Retinal pigment epithelial cell (primary cell): ENCODE data around the gene KLHL36.
A peak's percentile ranks its signal among the peaks of the same experiment; 100 is the strongest.

ENCODE experiments used
- DNase-seq: peaks from one replicate; pipeline ENCODE4 v3.0.0-alpha.2; 2010; ENCODE audit warnings: low read depth
- H3K4me3 ChIP-seq: 2 replicates; pipeline ENCODE4 v1.5.1; 2011; ENCODE audit warnings: mild to moderate bottlenecking, low read length, control low read depth, moderate library complexity
- TF ChIP-seq, protein P1 (sequence below): conservative IDR thresholded peaks from 2 replicates; pipeline ENCODE4 v1.5.1; 2011; ENCODE audit warnings: low read depth, low read length, control low read depth, inconsistent platforms

KLHL36 gene

DNA sequence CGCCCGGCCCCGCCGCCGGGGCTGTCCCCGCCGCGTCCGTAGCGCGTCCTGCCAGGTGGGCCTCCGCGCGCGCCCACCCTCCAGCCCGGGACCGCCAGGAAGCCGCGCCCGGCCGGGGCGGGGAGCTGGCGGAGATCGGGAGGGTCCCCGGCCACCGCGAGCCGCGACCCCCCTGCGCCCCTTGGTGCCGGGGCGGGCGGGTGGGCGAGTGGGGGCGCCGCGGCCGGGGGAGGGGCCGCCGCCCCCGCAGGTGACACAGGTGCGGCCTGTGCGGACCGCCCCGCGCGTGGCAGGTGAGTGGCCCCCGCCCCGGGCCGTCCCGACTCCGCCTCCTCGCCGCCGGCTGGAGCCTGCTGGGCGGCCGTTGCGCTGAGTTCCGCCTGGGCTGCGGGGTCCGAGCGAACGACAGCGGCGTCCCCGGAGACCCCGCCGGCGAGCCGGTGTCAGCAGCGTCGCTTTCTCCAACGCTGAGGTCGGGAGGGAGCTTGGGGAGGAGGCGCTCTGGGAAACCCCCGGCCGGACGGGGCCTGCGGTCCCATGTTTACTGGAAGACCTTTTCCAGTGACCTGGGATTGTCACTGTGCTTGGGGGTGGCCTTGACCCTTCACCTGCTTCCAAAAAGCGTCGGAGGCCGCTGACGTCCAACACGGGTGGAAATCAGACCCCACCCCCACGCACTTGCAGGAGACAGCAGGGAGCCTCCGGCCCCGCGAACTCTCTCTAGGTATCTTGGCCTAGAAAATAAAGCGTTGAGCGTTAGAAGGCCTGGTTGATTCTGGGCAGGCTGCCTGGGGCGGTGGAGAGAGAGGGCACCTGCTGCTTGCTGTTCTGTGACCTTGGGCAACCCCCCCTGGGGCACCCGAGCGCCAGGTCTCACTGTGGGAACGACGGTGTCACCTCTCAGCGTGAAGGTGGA lies 542 bp downstream of the KLHL36 start:
- TF ChIP-seq, protein P1, sequence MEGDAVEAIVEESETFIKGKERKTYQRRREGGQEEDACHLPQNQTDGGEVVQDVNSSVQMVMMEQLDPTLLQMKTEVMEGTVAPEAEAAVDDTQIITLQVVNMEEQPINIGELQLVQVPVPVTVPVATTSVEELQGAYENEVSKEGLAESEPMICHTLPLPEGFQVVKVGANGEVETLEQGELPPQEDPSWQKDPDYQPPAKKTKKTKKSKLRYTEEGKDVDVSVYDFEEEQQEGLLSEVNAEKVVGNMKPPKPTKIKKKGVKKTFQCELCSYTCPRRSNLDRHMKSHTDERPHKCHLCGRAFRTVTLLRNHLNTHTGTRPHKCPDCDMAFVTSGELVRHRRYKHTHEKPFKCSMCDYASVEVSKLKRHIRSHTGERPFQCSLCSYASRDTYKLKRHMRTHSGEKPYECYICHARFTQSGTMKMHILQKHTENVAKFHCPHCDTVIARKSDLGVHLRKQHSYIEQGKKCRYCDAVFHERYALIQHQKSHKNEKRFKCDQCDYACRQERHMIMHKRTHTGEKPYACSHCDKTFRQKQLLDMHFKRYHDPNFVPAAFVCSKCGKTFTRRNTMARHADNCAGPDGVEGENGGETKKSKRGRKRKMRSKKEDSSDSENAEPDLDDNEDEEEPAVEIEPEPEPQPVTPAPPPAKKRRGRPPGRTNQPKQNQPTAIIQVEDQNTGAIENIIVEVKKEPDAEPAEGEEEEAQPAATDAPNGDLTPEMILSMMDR, result no peak
- no peak for DNase-seq
- H3K4me3 ChIP-seq, result peak overlapping the region; percentile 72

DNA sequence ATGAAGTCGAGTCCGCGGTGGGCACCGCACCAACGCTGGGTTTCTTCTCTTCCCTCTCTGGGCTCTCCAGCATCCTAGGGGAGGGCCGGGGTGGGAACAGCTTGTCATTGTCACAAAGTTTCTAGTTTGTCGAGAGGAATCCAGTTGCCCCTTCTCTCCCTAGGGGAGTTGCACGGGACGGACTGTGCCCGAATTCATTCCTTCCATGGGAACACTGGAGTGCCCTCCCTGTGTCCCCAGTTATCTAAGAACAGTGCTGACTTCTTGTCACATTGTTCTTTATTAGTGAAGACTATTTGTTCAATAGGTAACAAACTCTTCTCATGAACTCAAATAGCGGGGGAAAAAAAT lies 1.2 kb downstream of the KLHL36 start:
- no peak for DNase-seq
- H3K4me3 ChIP-seq, result peak overlapping the region; percentile 72
- TF ChIP-seq, protein P1, result no peak

GRCh38 chr16:84650062-84650991 lies 2.0 kb downstream of the KLHL36 start:
- H3K4me3 ChIP-seq, result no peak overlapping the region
- TF ChIP-seq, protein P1, result no peak
- DNase-seq, result no peak

DNA sequence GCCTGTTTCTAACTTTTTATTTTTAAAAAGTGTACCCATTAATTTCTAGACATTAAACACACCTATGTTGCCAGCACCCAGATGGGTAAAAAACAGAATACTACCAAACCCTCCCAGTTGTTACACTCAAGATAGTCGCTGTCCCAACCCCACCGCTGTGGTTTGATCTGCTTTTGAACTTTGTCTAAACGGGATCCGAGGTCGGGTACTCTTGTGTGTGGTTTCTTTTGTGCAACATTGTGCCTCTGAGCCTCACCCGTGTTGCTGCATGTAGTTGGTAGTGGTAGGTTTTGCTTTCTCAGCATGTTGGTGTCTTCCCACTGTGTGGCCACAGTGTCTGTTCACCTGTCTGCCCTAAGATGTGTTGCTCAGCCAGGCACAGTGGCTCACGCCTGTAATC lies 4.3 kb downstream of the KLHL36 start:
- no peak for DNase-seq
- TF ChIP-seq, protein P1, result no peak
- H3K4me3 ChIP-seq, result no peak overlapping the region

DNA sequence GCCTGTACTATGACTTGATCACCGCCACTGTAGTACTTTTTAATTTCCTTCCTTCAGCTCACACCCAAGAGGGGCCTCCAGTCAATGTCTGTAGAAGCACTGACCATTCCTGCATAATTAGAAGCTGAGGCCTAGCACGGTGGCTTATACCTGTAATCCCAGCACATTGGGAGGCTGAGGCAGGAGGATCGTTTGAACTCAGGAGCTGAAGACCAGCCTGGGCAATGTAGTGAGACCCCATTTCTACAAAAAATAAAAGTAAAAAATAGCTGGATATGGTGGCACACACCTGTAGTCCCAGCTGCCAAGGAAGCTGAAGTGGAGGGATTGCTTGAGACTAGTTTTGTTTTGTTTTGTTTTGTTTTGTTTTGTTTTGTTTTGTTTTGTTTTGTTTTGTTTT lies 5.9 kb downstream of the KLHL36 start:
- H3K4me3 ChIP-seq, result no peak overlapping the region
- DNase-seq, result no peak
- TF ChIP-seq, protein P1, result no peak

GRCh38 chr16:84654998-84655397 lies 6.7 kb downstream of the KLHL36 start:
- no peak overlapping the region for H3K4me3 ChIP-seq
- no peak for DNase-seq
- TF ChIP-seq, protein P1, result no peak

DNA sequence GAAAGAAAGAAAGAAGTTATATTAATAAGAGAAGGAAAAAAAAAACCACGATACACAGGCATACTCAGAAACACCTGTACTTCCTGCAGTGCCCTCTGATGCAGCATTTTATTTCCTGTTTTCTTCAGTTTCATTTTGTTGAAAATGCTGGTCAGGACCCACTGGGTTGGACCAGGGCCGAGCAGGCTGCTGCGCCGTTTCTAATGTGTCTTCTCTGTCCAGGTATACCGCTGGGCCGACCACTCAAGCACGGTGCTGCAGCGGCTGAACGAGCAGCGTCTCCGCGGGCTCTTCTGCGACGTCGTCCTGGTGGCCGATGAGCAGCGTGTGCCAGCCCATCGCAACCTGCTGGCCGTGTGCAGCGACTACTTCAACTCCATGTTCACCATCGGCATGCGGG lies 8.3 kb downstream of the KLHL36 start:
- H3K4me3 ChIP-seq, result no peak overlapping the region
- DNase-seq, result no peak
- TF ChIP-seq, protein P1, result no peak
